ENCODE data around the gene ACOXL.

GRCh38 chr2:110990440-110990839, 258.1 kb downstream of the ACOXL start:
- no peak for TF ChIP-seq CTCF (IDR thresholded peaks at IDR 0.05)
- TF ChIP-seq POLR2A (IDR thresholded peaks at IDR 0.05): no peak

All from esophagus squamous epithelium (tissue), 4 donors.